Adrenal gland (tissue), 12 donors: ENCODE measurements around the gene ADSL. TPM values are rescaled to one million over a fixed set of nuclear protein-coding genes. Genes with fewer than 3 reads are reported as not detected.

Experiments used
- DNase-seq, 7 donors: peaks; one replicate each; pipeline ENCODE4 v3.0.0-alpha.2; 2019 to 2020
- H3K27ac ChIP-seq, 5 donors: fragments of 200-600 bp; sonication (generic) in 4 of 5; 1 replicate in 3 of 5; 2 replicates in 2 of 5; pipeline versions ENCODE4 v1.5.1 to v1.8.0; 2016 to 2020; ENCODE audit warnings: mild to moderate bottlenecking in 1 of 5
- H3K27me3 ChIP-seq: fragments of 200-600 bp; 2 replicates; pipeline ENCODE4 v1.8.0; 2021
- H3K36me3 ChIP-seq, 2 donors: fragments of 200-600 bp; replicated peaks in 1 of 2; 1 replicate in 1 of 2; 2 replicates in 1 of 2; pipeline versions ENCODE4 v1.5.1 to v1.8.0; 2018 to 2022
- H3K4me1 ChIP-seq, 2 donors: fragments of 200-600 bp; replicated peaks in 1 of 2; 1 replicate in 1 of 2; 2 replicates in 1 of 2; pipeline versions ENCODE4 v1.5.1 to v1.8.0; 2018 to 2021
- H3K4me3 ChIP-seq, 4 donors: fragments of 200-600 bp; sonication (generic) in 3 of 4; one replicate each; pipeline ENCODE4 v1.5.1; 2016 to 2018
- H3K9me3 ChIP-seq, 3 donors: fragments of 200-600 bp; sonication (generic) in 1 of 3; replicated peaks in 1 of 3; 1 replicate in 2 of 3; 2 replicates in 1 of 3; pipeline versions ENCODE4 v1.5.1 to v1.8.0; 2016 to 2021
- POLR2A ChIP-seq, 2 donors: fragments of 450-650 bp; IDR thresholded peaks; one replicate each; pipeline ENCODE4 v1.6.1; 2017; ENCODE audit warnings: antibody characterized with exemption in 2 of 2, mild to moderate bottlenecking in 2 of 2, moderate library complexity in 1 of 2
- WGBS, 4 donors: extraction: QIAGEN DNeasy Blood & Tissue Kit in 2 of 4; methylation state at CpG; one replicate each; pipeline versions ENCODE4 v1.1.5 to v1.1.7; 2013 to 2017; 5-methylcytosine and 5-hydroxymethylcytosine counted together
- intact Hi-C, 2 donors: fragments of 100-400 bp; cut with DNase I; formaldehyde crosslinking; loops; one replicate each; pipeline versions ENCODE4 v1.14.1 to v1.15.0; 2022 to 2023
- polyA plus RNA-seq, 3 donors: library from polyadenylated mRNA; stranded (reverse); fragments of 200-250 nt in 2 of 3; fragments of 350-450 nt in 1 of 3; fragmentation: Illumina TruSeq in 1 of 3; extraction: RNeasy Lipid Tissue Mini Kit (QIAGEN cat#74804) in 1 of 3; gene quantifications; one replicate each; pipeline ENCODE4 v1.2.3, GENCODE V29; 2013 to 2014
- total RNA-seq, 9 donors: library from RNA; depleted of rRNA in 4 of 9; stranded (reverse); fragments of >200 nt in 4 of 9; fragments of 120-200 nt in 1 of 9; fragmentation: NEBNext Ultra II Directional in 1 of 9; extraction: Animal tissue kit (Norgen Biotek cat#: 25700) in 1 of 9; gene quantifications; one replicate each; pipeline versions ENCODE4 v1.1.0 to v1.2.4, GENCODE V29; 2013 to 2023
- TF ChIP-seq, protein P1 (sequence below), 6 experiments: fragments of 450-650 bp in 4 of 6; fragments of 200-600 bp in 2 of 6; sonication (generic) in 1 of 6; IDR thresholded peaks; 1 replicate in 5 of 6; 2 replicates in 1 of 6; pipeline versions ENCODE4 v1.5.1 to v1.8.0; 2016 to 2021; ENCODE audit warnings: antibody characterized with exemption in 6 of 6, mild to moderate bottlenecking in 2 of 6, moderate library complexity in 1 of 6
- donor health status: healthy with polysubstance abuse.
- donor health status: Bipolar disorder and iron deficiency.
- donor health status: DM: yes; HTN: yes; CAD: no.
- donor health status: DM: no; HTN: no; CAD: no.
- donor health status: DM: no; HTN: no; CAD: no.
- donor health status: DM: yes; HTN: yes; CAD: no.

Gene ADSL
- total and polyA plus RNA-seq, 12 donors = 26.8 to 107 (median 57.5) TPM

DNA sequence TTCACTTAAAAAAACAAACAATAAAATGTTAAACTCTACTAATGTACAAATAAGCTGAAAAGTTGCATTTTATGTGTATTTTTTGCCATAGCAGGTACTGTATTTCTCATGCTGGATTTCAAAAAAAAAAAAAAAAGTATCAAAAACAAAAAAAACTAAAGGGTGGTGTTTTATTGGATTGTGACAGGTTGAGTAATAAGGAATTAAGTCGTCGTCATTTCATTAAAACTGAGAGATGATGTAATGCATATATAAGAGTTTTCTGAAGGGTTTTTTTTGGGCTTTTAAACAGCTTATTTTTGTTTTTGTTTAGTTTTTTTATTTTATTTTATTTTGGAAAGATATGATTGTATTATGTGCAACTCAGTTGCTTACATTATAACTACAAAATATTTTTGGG, 10.9 kb upstream of the ADSL start:
- intact Hi-C loops = loop anchor here in 1 of 2 donors (10.0 kb wide), 1 partner anchor 281 kb away; no protein-coding TSS in a partner anchor
- DNase-seq = no peak
- no peak overlapping the region for H3K27ac ChIP-seq
- no peaks in the 10 kb centered on the region for H3K4me1 ChIP-seq
- no peaks in the 10 kb centered on the region for H3K27me3 ChIP-seq
- 41 to 60% (median 53%) methylated on average over 2 of the region's 2 CpGs for WGBS, 4 donors
- no peaks in the 10 kb centered on the region for H3K9me3 ChIP-seq
- peaks cover 0 to 3% of the 10 kb centered on the region in 2 donors for H3K36me3 ChIP-seq
- TF ChIP-seq, protein P1, sequence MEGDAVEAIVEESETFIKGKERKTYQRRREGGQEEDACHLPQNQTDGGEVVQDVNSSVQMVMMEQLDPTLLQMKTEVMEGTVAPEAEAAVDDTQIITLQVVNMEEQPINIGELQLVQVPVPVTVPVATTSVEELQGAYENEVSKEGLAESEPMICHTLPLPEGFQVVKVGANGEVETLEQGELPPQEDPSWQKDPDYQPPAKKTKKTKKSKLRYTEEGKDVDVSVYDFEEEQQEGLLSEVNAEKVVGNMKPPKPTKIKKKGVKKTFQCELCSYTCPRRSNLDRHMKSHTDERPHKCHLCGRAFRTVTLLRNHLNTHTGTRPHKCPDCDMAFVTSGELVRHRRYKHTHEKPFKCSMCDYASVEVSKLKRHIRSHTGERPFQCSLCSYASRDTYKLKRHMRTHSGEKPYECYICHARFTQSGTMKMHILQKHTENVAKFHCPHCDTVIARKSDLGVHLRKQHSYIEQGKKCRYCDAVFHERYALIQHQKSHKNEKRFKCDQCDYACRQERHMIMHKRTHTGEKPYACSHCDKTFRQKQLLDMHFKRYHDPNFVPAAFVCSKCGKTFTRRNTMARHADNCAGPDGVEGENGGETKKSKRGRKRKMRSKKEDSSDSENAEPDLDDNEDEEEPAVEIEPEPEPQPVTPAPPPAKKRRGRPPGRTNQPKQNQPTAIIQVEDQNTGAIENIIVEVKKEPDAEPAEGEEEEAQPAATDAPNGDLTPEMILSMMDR (IDR thresholded peaks at IDR 0.05) = no peak
- no peak for TF ChIP-seq POLR2A (IDR thresholded peaks at IDR 0.05)
- H3K4me3 ChIP-seq = no peak overlapping the region

DNA sequence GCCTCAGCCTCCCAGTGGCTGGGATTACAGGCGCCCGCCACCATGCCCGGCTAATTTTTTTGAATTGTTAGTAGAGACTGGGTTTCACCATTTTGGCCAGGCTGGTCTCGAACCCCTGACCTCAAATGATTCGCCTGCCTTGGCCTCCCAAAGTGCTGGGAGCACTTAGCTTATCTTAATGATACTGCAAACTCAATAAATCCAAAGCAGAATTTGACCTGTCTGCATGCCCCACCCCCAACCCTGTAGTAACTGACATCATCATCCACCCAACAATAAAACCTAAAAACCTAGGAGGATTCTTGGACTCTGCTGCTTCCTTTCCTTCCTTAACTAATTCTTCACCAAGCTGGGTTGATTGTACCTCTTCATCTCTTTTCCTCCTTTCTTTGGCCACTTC, 6.3 kb upstream of the ADSL start:
- Histone ChIP-seq H3K4me1 (no peaks in the 10 kb centered on the region), H3K27ac (no peak overlapping the region), H3K27me3 (no peaks in the 10 kb centered on the region), H3K4me3 (no peak overlapping the region), H3K9me3 (no peaks in the 10 kb centered on the region), H3K36me3 (no peaks in the 10 kb centered on the region)
- intact Hi-C loops = loop anchor here in 1 of 2 donors (10.0 kb wide), 2 partner anchors 285 to 805 kb away; partner anchors contain the start of gene RPS19BP1
- TF ChIP-seq, protein P1 (IDR thresholded peaks at IDR 0.05) = no peak
- no peak for TF ChIP-seq POLR2A (IDR thresholded peaks at IDR 0.05)
- no peak for DNase-seq
- WGBS, 4 donors = 80 to 88% (median 83%) methylated on average over 5 of the region's 5 CpGs

DNA sequence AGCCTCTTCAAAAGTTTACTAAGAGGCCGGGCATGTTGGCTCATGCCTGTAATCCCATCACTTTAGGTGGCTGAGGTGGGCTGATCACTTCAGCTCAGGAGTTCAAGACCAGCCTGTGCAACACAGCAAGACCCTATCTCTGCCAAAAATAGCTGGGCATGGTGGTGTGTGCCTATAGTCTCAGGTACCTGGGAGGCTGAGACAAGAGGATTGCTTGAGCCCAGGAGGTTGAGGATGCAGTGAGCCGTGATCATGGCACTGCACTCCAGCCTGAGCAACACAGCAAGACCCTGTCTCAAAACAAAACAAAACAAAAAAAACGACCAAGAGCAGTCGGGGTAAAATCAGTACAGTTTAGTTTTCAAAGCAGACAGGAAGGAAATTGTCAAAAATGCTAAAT, 4.7 kb upstream of the ADSL start:
- H3K27me3 ChIP-seq = no peaks in the 10 kb centered on the region
- no peak for TF ChIP-seq POLR2A (IDR thresholded peaks at IDR 0.05)
- TF ChIP-seq, protein P1 (IDR thresholded peaks at IDR 0.05) = no peak
- no peak overlapping the region for H3K27ac ChIP-seq
- peaks cover 6 to 8% of the 10 kb centered on the region in 2 donors for H3K4me1 ChIP-seq
- WGBS, 4 donors = 42 to 52% (median 48%) methylated on average over 4 of the region's 4 CpGs
- no peak overlapping the region for H3K4me3 ChIP-seq
- intact Hi-C loops = loop anchor here in 1 of 2 donors (10.0 kb wide), 2 partner anchors 287 to 807 kb away; partner anchors contain the start of gene RPS19BP1
- DNase-seq = no peak
- H3K36me3 ChIP-seq = no peaks in the 10 kb centered on the region
- no peaks in the 10 kb centered on the region for H3K9me3 ChIP-seq

DNA sequence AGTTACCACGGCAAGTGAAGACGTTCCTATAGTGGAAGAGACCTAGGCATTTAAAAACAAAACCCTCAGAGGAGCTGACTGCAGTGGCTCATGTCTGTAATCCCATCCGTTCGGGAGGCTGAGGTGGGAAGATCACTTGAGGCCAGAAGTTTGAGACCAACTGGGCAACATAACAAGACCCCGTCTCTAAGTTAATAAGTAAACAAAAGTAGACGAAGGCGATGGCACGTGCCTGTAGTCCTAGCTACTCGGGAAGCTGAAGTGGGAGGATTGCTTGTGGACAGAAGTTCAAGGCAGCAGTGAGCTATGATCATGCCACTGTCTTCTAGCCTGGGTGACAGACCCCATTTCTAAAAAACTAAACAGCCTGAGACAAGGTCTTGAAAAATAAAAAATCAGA, 3.8 kb upstream of the ADSL start:
- intact Hi-C loops = loop anchor here in 1 of 2 donors (10.0 kb wide), 2 partner anchors 288 to 808 kb away; partner anchors contain the start of gene RPS19BP1

More for the DNA sequence above, 3.8 kb upstream of the ADSL start:
- Histone ChIP-seq H3K9me3 (no peaks in the 10 kb centered on the region), H3K4me3 (no peak overlapping the region), H3K27me3 (no peaks in the 10 kb centered on the region), H3K27ac (no peak overlapping the region), H3K4me1 (peaks cover 13% of the 10 kb centered on the region in 2 donors), H3K36me3 (no peaks in the 10 kb centered on the region)
- no peak for DNase-seq
- TF ChIP-seq, protein P1 (IDR thresholded peaks at IDR 0.05) = no peak
- no peak for TF ChIP-seq POLR2A (IDR thresholded peaks at IDR 0.05)
- WGBS, 4 donors = 47 to 56% (median 53%) methylated on average over 9 of the region's 9 CpGs
